NCI-H82 treated with DMSO at 0.1 percent for 48 hours (cell line): Measurements from ENCODE around the gene RABGEF1.
"Not testable (repeated sequence)": the region's sequence is repeated elsewhere in the genome, so short reads cannot be mapped to it uniquely, and the experiment has no call there.

Experiments
- DNase-seq: peaks from one replicate; lab custom pipeline; 2025; ENCODE audit not compliant: unreplicated experiment; lab: John Stamatoyannopoulos, UW

Gene RABGEF1

GRCh38 chr7:66847523-66847855 is 107.0 kb downstream of the RABGEF1 start:
- not testable (repeated sequence) for DNase-seq

- no peak for DNase-seq
Observed at GRCh38 chr7:66847879-66848790, 107.6 kb downstream of the RABGEF1 start.

- DNase-seq: no peak
Observed at GRCh38 chr7:66859339-66859738, 118.8 kb downstream of the RABGEF1 start.

GRCh38 chr7:66859794-66860645 is 119.5 kb downstream of the RABGEF1 start:
- DNase-seq: no peak

GRCh38 chr7:66860767-66861166 is 120.2 kb downstream of the RABGEF1 start:
- no peak for DNase-seq
